ENCODE measurements around the gene MYO7B. TPM values are rescaled to one million over a fixed set of nuclear protein-coding genes. Genes with fewer than 3 reads are reported as not detected.

MYO7B gene
- total RNA-seq, 1 donor from 2014 or later: 0.44 TPM

DNA sequence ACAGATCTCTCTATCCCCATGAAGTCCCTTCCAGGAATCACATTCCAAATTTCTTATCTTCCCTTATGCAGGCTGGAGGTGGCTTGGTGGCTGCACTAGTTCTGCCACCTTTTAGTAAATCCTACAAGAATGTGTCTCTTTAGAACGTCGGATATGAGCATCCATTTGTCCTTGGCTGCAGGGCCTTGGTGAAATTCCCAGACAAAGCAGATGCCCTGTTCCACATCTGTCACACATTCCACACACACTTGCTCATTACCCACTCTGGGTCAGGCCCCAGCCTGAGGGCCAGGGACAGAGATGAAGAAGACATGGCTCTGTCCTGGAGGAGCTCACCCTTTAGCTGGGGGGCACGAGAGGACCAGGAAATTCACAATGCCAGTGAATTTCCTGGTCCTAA is 79.2 kb downstream of the MYO7B start:
- DNase-seq: no peak
- Histone ChIP-seq H3K27me3 (ENCODE audit: low read depth) (no peaks in the 10 kb centered on the region), H3K4me3 (no peak overlapping the region), H3K4me1 (no peaks in the 10 kb centered on the region), H3K9me3 (replicated peaks) (peaks cover 29% of the 10 kb centered on the region), H3K27ac (replicated peaks) (no peak overlapping the region), H3K36me3 (no peaks in the 10 kb centered on the region)
- TF ChIP-seq, protein P1, sequence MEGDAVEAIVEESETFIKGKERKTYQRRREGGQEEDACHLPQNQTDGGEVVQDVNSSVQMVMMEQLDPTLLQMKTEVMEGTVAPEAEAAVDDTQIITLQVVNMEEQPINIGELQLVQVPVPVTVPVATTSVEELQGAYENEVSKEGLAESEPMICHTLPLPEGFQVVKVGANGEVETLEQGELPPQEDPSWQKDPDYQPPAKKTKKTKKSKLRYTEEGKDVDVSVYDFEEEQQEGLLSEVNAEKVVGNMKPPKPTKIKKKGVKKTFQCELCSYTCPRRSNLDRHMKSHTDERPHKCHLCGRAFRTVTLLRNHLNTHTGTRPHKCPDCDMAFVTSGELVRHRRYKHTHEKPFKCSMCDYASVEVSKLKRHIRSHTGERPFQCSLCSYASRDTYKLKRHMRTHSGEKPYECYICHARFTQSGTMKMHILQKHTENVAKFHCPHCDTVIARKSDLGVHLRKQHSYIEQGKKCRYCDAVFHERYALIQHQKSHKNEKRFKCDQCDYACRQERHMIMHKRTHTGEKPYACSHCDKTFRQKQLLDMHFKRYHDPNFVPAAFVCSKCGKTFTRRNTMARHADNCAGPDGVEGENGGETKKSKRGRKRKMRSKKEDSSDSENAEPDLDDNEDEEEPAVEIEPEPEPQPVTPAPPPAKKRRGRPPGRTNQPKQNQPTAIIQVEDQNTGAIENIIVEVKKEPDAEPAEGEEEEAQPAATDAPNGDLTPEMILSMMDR (IDR thresholded peaks at IDR 0.05; ENCODE audit: borderline replicate concordance): no peak
- intact Hi-C loops (cut with micrococcal nuclease): no loop called here

- Histone ChIP-seq H3K4me3 (no peak overlapping the region), H3K27ac (replicated peaks) (no peak overlapping the region), H3K36me3 (no peaks in the 10 kb centered on the region), H3K27me3 (ENCODE audit: low read depth) (no peaks in the 10 kb centered on the region), H3K4me1 (no peaks in the 10 kb centered on the region), H3K9me3 (replicated peaks) (peaks cover 29% of the 10 kb centered on the region)
- TF ChIP-seq, protein P1 (IDR thresholded peaks at IDR 0.05; ENCODE audit: borderline replicate concordance): no peak
- intact Hi-C loops (cut with micrococcal nuclease): no loop called here
- no peak for DNase-seq
These were observed 80.2 kb downstream of the MYO7B start for GRCh38 chr2:127615511-127616166.

DNA sequence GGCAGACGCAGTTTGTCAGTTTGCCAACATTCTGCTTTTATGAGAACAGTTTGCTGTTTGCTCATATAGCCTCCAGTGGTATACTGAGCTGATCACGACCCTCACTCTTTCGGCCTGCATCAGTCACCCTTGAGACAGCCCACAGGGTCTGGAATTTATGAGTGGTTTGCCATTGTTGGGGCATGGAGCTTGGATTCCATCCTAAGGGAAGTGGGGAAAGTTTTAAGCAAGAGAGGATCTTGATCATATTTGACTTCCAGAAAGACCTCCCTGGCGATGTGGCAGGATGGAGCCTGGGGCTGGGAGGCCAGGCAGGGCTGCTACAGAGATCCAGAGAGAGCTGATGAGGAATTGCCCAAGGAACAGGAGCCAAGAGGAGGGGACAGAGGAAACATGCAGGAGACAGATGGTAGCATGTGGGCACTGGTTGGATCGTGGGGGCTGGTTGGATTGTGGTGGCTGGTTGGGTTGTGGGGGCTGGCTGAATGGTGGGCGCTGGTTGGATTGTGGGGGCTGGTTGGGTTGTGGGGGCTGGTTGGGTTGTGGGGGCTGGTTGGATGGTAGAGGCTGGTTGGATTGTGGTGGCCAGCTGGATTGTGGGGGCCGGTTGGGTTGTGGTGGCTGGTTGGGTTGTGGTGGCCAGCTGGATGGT is 83.2 kb downstream of the MYO7B start:
- TF ChIP-seq, protein P1 (IDR thresholded peaks at IDR 0.05; ENCODE audit: borderline replicate concordance): no peak
- no peaks in the 10 kb centered on the region for H3K4me1 ChIP-seq
- intact Hi-C loops (cut with micrococcal nuclease): no loop called here
- H3K9me3 ChIP-seq (replicated peaks): peaks cover 5% of the 10 kb centered on the region
- peaks cover 8% of the 10 kb centered on the region for H3K27me3 ChIP-seq (ENCODE audit: low read depth)
- H3K4me3 ChIP-seq: no peak overlapping the region
- DNase-seq: no peak
- H3K27ac ChIP-seq (replicated peaks): no peak overlapping the region
- no peaks in the 10 kb centered on the region for H3K36me3 ChIP-seq

GRCh38 chr2:127619203-127619590 is 83.7 kb downstream of the MYO7B start:
- no peaks in the 10 kb centered on the region for H3K36me3 ChIP-seq
- no peaks in the 10 kb centered on the region for H3K4me1 ChIP-seq
- no peak for DNase-seq
- peaks cover 11% of the 10 kb centered on the region for H3K27me3 ChIP-seq (ENCODE audit: low read depth)
- H3K27ac ChIP-seq (replicated peaks): no peak overlapping the region
- intact Hi-C loops (cut with micrococcal nuclease): no loop called here
- TF ChIP-seq, protein P1 (IDR thresholded peaks at IDR 0.05; ENCODE audit: borderline replicate concordance): no peak
- no peaks in the 10 kb centered on the region for H3K9me3 ChIP-seq (replicated peaks)
- H3K4me3 ChIP-seq: no peak overlapping the region

GRCh38 chr2:127619877-127620705 is 84.6 kb downstream of the MYO7B start:
- DNase-seq: no peak
- Histone ChIP-seq H3K36me3 (no peaks in the 10 kb centered on the region), H3K4me3 (no peak overlapping the region), H3K27me3 (ENCODE audit: low read depth) (peaks cover 19% of the 10 kb centered on the region), H3K4me1 (peaks cover 7% of the 10 kb centered on the region), H3K27ac (replicated peaks) (no peak overlapping the region), H3K9me3 (replicated peaks) (no peaks in the 10 kb centered on the region)
- TF ChIP-seq, protein P1 (IDR thresholded peaks at IDR 0.05; ENCODE audit: borderline replicate concordance): no peak
- intact Hi-C loops (cut with micrococcal nuclease): no loop called here
